ENCODE measurements around the gene NCKAP5. TPM values are rescaled to one million over a fixed set of nuclear protein-coding genes. Genes with fewer than 3 reads are reported as not detected.

Gene NCKAP5
- total RNA-seq, 3 donors from 2014 or later (not counting 1 experiment from before 2014, with no cell fraction given), result 0.12 to 0.20 TPM; not detected in 1

DNA sequence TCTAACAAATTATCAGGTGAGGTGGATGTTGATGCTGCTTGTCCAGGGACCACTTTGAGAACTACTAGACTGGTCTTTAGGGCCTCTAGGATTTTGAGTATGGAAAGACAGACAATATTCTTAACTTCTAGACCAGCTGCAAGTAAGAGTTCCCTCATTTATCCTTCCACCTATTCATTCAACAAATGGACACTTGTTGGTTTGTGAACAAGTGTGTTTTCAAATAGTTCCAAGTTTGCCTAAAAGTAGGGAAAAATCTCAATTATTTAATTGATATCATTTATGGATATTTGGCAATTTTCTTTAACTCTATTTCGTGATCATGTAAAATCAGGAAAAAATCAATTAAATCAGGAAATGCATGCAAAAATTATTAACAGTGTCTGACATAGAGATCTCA lies 245.4 kb downstream of the NCKAP5 start:
- H3K36me3 Mint-ChIP-seq, result no peaks in the 10 kb centered on the region
- H3K9me3 Mint-ChIP-seq, result peaks cover 0 to 4% of the 10 kb centered on the region in 2 donors
- Histone ChIP-seq H3K27ac (ENCODE audit: low read length) (no peak overlapping the region), H3K36me3 (ENCODE audit: control insufficient read depth, insufficient read depth, low read length) (no peaks in the 10 kb centered on the region), H3K9me3 (ENCODE audit: control insufficient read depth, insufficient read depth, low read length) (peaks cover 5% of the 10 kb centered on the region), H3K27me3 (ENCODE audit: control insufficient read depth, insufficient read depth, low read length) (no peaks in the 10 kb centered on the region), H3K4me3 (ENCODE audit: low read length) (no peak overlapping the region), H3K4me1 (ENCODE audit: control insufficient read depth, insufficient read depth, low read length) (no peaks in the 10 kb centered on the region)
- H3K4me3 Mint-ChIP-seq, result no peak overlapping the region
- 50% methylated on average over 1 of the region's 1 CpG for WGBS (ENCODE audit: insufficient coverage)
- no peaks in the 10 kb centered on the region for H3K4me1 Mint-ChIP-seq
- intact Hi-C loops (cut with micrococcal nuclease), result no loop called here
- ATAC-seq (no peak), DNase-seq (no peak)
- TF ChIP-seq, protein P1, sequence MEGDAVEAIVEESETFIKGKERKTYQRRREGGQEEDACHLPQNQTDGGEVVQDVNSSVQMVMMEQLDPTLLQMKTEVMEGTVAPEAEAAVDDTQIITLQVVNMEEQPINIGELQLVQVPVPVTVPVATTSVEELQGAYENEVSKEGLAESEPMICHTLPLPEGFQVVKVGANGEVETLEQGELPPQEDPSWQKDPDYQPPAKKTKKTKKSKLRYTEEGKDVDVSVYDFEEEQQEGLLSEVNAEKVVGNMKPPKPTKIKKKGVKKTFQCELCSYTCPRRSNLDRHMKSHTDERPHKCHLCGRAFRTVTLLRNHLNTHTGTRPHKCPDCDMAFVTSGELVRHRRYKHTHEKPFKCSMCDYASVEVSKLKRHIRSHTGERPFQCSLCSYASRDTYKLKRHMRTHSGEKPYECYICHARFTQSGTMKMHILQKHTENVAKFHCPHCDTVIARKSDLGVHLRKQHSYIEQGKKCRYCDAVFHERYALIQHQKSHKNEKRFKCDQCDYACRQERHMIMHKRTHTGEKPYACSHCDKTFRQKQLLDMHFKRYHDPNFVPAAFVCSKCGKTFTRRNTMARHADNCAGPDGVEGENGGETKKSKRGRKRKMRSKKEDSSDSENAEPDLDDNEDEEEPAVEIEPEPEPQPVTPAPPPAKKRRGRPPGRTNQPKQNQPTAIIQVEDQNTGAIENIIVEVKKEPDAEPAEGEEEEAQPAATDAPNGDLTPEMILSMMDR (IDR thresholded peaks at IDR 0.05), result no peak
- H3K27ac Mint-ChIP-seq, result no peak overlapping the region
- no peaks in the 10 kb centered on the region for H3K27me3 Mint-ChIP-seq (ENCODE audit: low read depth in 2 of 2)

DNA sequence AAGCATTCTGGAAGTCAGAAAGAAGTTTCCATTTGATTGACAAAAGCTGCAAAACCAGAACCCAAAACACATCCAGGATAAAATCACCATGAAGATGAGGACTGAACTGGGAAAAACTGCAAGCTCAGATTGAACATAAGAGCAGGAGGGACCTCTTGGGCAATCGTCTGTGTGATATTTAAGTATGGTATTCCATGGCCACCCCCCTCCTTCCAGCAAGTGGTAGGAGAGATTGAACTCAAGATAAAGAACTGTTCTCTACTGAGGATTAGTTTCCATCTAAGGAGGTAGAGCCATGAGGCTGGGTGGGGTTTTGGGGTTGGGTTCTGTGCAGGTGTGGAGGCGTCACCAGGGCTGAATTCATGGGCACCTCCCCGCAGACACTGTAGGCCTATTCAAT lies 251.1 kb downstream of the NCKAP5 start:
- Mint-ChIP-seq H3K4me1 (no peaks in the 10 kb centered on the region), H3K27me3 (ENCODE audit: low read depth in 2 of 2) (no peaks in the 10 kb centered on the region), H3K27ac (no peak overlapping the region), H3K4me3 (no peak overlapping the region), H3K9me3 (peaks cover 10 to 12% of the 10 kb centered on the region in 2 donors), H3K36me3 (no peaks in the 10 kb centered on the region)
- ATAC-seq, result no peak
- 92% methylated on average over 2 of the region's 3 CpGs for WGBS (ENCODE audit: insufficient coverage)
- no peak overlapping the region for H3K27ac ChIP-seq (ENCODE audit: low read length)
- no peaks in the 10 kb centered on the region for H3K4me1 ChIP-seq (ENCODE audit: control insufficient read depth, insufficient read depth, low read length)
- peaks cover 3% of the 10 kb centered on the region for H3K9me3 ChIP-seq (ENCODE audit: control insufficient read depth, insufficient read depth, low read length)
- TF ChIP-seq, protein P1 (IDR thresholded peaks at IDR 0.05), result no peak
- H3K27me3 ChIP-seq (ENCODE audit: control insufficient read depth, insufficient read depth, low read length), result no peaks in the 10 kb centered on the region
- intact Hi-C loops (cut with micrococcal nuclease), result no loop called here
- H3K36me3 ChIP-seq (ENCODE audit: control insufficient read depth, insufficient read depth, low read length), result no peaks in the 10 kb centered on the region
- no peak overlapping the region for H3K4me3 ChIP-seq (ENCODE audit: low read length)
- DNase-seq, result no peak

DNA sequence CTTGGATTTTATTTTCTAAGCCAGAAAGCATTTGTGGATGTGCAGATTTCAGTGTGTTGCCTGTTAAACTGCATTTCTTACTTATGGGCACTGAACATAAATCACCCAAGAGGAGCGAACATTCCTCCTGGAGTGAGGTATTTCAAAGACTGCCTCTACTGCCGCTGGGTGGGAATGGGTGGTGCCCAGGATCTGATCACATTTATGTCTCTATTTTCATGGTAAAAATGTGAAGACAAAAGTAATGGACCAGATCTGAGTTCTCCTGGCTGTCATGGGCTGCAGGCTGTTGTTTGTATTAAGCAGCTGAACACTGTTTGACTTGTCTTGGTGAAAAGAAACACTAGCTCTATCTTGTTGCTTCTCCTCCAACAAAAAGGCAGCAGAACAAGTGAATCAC lies 251.7 kb downstream of the NCKAP5 start:
- Histone ChIP-seq H3K27me3 (ENCODE audit: control insufficient read depth, insufficient read depth, low read length) (no peaks in the 10 kb centered on the region), H3K4me1 (ENCODE audit: control insufficient read depth, insufficient read depth, low read length) (no peaks in the 10 kb centered on the region), H3K4me3 (ENCODE audit: low read length) (no peak overlapping the region), H3K9me3 (ENCODE audit: control insufficient read depth, insufficient read depth, low read length) (peaks cover 3% of the 10 kb centered on the region), H3K27ac (ENCODE audit: low read length) (no peak overlapping the region), H3K36me3 (ENCODE audit: control insufficient read depth, insufficient read depth, low read length) (no peaks in the 10 kb centered on the region)
- no peak for ATAC-seq
- Mint-ChIP-seq H3K4me1 (no peaks in the 10 kb centered on the region), H3K4me3 (no peak overlapping the region), H3K27ac (no peak overlapping the region), H3K27me3 (ENCODE audit: low read depth in 2 of 2) (no peaks in the 10 kb centered on the region), H3K9me3 (peaks cover 10 to 12% of the 10 kb centered on the region in 2 donors), H3K36me3 (no peaks in the 10 kb centered on the region)
- intact Hi-C loops (cut with micrococcal nuclease), result no loop called here
- TF ChIP-seq, protein P1 (IDR thresholded peaks at IDR 0.05), result no peak
- WGBS (ENCODE audit: insufficient coverage), result 92% methylated on average over 1 of the region's 2 CpGs
- DNase-seq, result no peak

DNA sequence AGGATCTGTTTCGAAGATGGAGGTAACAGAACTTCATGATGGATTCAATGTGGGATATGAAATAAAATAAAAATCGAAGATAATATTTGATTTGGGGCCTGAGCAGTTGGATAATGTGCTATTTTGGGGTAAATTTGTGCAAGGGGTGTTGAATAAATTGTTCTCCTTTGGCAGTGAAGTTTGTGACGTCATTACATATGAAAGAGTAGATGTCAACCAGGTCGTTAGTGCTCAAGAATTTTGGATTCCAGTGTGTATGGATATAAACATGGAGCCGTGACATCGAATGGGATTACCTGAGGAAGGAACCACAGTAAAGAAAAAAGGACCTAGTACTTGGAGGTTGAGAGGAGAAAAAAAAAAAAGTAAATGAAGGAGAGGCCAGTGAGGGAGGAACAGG lies 253.0 kb downstream of the NCKAP5 start:
- no peak for ATAC-seq
- H3K9me3 ChIP-seq (ENCODE audit: control insufficient read depth, insufficient read depth, low read length), result peaks cover 3% of the 10 kb centered on the region
- WGBS (ENCODE audit: insufficient coverage), result 73% methylated on average over 6 of the region's 6 CpGs
- no peak for DNase-seq
- H3K27me3 ChIP-seq (ENCODE audit: control insufficient read depth, insufficient read depth, low read length), result no peaks in the 10 kb centered on the region
- peaks cover 12 to 13% of the 10 kb centered on the region in 2 donors for H3K9me3 Mint-ChIP-seq
- no peak overlapping the region for H3K27ac Mint-ChIP-seq
- H3K4me3 Mint-ChIP-seq, result no peak overlapping the region
- H3K27me3 Mint-ChIP-seq (ENCODE audit: low read depth in 2 of 2), result no peaks in the 10 kb centered on the region
- intact Hi-C loops (cut with micrococcal nuclease), result no loop called here
- H3K27ac ChIP-seq (ENCODE audit: low read length), result no peak overlapping the region
- no peaks in the 10 kb centered on the region for H3K36me3 ChIP-seq (ENCODE audit: control insufficient read depth, insufficient read depth, low read length)
- no peaks in the 10 kb centered on the region for H3K4me1 Mint-ChIP-seq
- no peaks in the 10 kb centered on the region for H3K4me1 ChIP-seq (ENCODE audit: control insufficient read depth, insufficient read depth, low read length)
- H3K36me3 Mint-ChIP-seq, result no peaks in the 10 kb centered on the region
- TF ChIP-seq, protein P1 (IDR thresholded peaks at IDR 0.05), result no peak
- no peak overlapping the region for H3K4me3 ChIP-seq (ENCODE audit: low read length)
